Measurements from ENCODE around the gene PFDN1. TPM values are rescaled to one million over a fixed set of nuclear protein-coding genes. Genes with fewer than 3 reads are reported as not detected.

PFDN1 gene
- total RNA-seq, 1 donor from 2014 or later = 135 TPM

DNA sequence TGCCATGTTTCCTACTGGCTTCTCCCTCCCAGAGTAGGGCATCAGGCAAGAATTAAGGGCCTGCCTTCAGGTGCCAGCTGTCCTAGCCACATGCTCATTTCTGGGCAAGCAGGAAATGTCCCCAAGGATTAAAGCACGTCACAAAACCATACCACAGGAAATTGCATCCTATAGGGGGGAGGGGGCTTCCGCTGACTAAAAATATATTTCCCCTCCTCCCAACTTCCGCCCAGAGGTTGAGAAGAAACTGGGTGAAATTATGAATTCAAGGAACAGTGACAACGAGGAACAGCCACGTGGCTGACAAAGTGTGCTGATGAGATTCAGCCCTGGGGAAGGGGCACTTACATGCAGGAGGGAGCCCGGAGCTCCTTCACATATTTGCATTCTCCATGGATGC is 39.4 kb upstream of the PFDN1 start:
- H3K9me3 ChIP-seq = no peaks in the 10 kb centered on the region
- no peak overlapping the region for H3K4me3 ChIP-seq
- H3K36me3 ChIP-seq = no peaks in the 10 kb centered on the region
- H3K27ac ChIP-seq = peak overlapping the region; percentile 42 to 49
- DNase-seq (ENCODE audit: low spot score in 2 of 2) = peak in 1 of 2 donors; percentile 70
- TF ChIP-seq, protein P1, sequence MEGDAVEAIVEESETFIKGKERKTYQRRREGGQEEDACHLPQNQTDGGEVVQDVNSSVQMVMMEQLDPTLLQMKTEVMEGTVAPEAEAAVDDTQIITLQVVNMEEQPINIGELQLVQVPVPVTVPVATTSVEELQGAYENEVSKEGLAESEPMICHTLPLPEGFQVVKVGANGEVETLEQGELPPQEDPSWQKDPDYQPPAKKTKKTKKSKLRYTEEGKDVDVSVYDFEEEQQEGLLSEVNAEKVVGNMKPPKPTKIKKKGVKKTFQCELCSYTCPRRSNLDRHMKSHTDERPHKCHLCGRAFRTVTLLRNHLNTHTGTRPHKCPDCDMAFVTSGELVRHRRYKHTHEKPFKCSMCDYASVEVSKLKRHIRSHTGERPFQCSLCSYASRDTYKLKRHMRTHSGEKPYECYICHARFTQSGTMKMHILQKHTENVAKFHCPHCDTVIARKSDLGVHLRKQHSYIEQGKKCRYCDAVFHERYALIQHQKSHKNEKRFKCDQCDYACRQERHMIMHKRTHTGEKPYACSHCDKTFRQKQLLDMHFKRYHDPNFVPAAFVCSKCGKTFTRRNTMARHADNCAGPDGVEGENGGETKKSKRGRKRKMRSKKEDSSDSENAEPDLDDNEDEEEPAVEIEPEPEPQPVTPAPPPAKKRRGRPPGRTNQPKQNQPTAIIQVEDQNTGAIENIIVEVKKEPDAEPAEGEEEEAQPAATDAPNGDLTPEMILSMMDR (IDR thresholded peaks at IDR 0.05) = no peak
- intact Hi-C loops (cut with DNase I) = no loop called here
- no peaks in the 10 kb centered on the region for H3K27me3 ChIP-seq
- peaks cover 6 to 35% of the 10 kb centered on the region in 2 donors for H3K4me1 ChIP-seq

DNA sequence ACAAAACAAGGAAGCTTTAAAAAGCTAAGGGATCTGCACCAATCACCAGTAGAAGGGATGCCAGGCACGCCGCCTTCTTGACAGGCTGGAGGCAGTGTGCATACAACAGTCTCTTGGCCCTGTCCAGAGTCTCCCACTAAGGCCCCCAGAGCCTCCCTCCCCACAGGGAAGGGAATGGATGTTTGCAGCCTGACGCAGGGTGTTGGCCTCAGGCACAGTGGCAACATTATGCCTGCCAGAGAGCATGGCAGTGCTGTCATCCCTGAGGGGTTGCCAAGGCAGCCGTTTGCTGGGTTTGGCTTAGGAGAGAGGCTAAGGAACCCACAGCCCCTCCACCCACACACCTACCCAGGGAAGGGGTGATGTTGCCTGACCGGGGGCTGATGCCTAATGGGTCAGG is 38.7 kb upstream of the PFDN1 start:
- no peaks in the 10 kb centered on the region for H3K9me3 ChIP-seq
- intact Hi-C loops (cut with DNase I) = no loop called here
- TF ChIP-seq, protein P1 (IDR thresholded peaks at IDR 0.05) = no peak
- H3K27ac ChIP-seq = peak overlapping the region; percentile 42 to 49
- H3K27me3 ChIP-seq = no peaks in the 10 kb centered on the region
- no peaks in the 10 kb centered on the region for H3K36me3 ChIP-seq
- H3K4me3 ChIP-seq = peak overlapping the region in 1 of 2 donors; percentile 13
- DNase-seq (ENCODE audit: low spot score in 2 of 2) = peak; percentile 58 to 91
- H3K4me1 ChIP-seq = peaks cover 6 to 38% of the 10 kb centered on the region in 2 donors

DNA sequence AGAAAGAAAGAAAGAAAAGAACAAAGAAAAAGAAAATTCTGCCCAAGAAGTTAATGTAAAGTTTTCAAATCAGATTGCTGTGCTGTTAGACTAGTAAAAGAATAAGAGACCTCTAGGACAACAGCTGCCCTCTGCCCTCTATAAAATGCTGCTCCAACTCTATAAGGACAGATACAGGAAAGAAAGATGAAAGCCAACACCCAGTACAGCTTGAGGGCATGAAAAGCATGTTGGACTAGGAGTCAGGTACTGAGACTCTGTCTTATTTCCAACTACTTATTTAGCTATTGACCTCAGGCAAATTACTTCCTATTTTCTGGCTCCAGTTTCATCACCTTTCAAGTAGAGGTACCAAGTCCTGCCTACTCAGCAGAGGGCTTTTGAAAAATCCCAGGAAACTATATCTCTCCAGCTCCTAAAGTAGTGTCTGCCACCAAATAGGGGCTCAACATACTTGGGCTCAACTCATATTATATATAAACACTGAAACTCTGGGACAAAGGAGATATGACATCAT is 37.8 kb upstream of the PFDN1 start:
- H3K4me1 ChIP-seq = peaks cover 6 to 48% of the 10 kb centered on the region in 2 donors
- no peaks in the 10 kb centered on the region for H3K27me3 ChIP-seq
- H3K4me3 ChIP-seq = no peak overlapping the region
- TF ChIP-seq, protein P1 (IDR thresholded peaks at IDR 0.05) = no peak
- intact Hi-C loops (cut with DNase I) = no loop called here
- no peaks in the 10 kb centered on the region for H3K36me3 ChIP-seq
- peak overlapping the region in 1 of 2 donors; percentile 49 for H3K27ac ChIP-seq
- H3K9me3 ChIP-seq = no peaks in the 10 kb centered on the region
- no peak for DNase-seq (ENCODE audit: low spot score in 2 of 2)

DNA sequence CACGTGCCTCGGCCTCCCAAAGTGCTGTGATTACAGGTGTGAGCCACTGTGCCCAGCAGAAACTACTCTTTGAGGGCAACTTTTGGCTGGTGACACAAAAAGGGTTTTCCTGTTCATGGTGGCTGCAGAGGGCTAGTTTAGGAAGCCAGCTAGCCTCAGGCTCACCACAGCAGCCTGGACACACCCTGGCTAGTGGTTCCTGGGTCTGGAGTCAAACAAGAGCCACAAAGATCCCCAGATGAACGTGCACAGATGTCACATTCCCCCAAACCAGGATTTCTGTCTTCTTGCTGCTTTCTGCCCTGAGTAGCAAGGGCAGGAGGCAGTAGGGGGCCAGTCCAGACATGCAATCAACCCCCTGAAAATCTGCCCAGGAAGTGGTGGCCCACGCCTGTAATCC is 36.7 kb upstream of the PFDN1 start:
- Histone ChIP-seq H3K4me1 (peaks cover 6 to 39% of the 10 kb centered on the region in 2 donors), H3K9me3 (no peaks in the 10 kb centered on the region), H3K27ac (no peak overlapping the region), H3K27me3 (no peaks in the 10 kb centered on the region), H3K4me3 (no peak overlapping the region), H3K36me3 (no peaks in the 10 kb centered on the region)
- intact Hi-C loops (cut with DNase I) = no loop called here
- DNase-seq (ENCODE audit: low spot score in 2 of 2) = no peak
- TF ChIP-seq, protein P1 (IDR thresholded peaks at IDR 0.05) = no peak

DNA sequence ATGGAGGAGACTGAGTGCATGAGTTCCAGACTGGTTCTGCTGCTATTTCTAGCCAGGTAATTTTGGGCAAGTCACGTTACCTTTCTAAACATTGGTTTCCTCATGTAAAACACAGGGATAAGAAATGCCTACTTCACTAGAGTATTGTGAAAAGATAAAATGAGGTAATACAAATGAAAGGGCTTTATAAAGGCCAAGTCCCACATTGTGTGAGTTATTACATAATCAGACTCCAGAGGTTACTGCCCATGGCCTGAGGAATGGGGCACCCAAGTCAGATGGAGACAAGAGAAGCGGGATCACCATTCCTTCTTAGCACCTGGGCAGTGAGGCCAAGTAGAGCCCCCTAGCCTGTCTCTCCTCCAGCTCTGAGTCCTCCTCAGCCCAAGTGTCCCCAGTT is 36.0 kb upstream of the PFDN1 start:
- intact Hi-C loops (cut with DNase I) = no loop called here
- Histone ChIP-seq H3K9me3 (no peaks in the 10 kb centered on the region), H3K27me3 (no peaks in the 10 kb centered on the region), H3K4me1 (peaks cover 6 to 39% of the 10 kb centered on the region in 2 donors), H3K27ac (no peak overlapping the region), H3K4me3 (no peak overlapping the region), H3K36me3 (peaks cover 0 to 3% of the 10 kb centered on the region in 2 donors)
- no peak for DNase-seq (ENCODE audit: low spot score in 2 of 2)
- TF ChIP-seq, protein P1 (IDR thresholded peaks at IDR 0.05) = no peak

DNA sequence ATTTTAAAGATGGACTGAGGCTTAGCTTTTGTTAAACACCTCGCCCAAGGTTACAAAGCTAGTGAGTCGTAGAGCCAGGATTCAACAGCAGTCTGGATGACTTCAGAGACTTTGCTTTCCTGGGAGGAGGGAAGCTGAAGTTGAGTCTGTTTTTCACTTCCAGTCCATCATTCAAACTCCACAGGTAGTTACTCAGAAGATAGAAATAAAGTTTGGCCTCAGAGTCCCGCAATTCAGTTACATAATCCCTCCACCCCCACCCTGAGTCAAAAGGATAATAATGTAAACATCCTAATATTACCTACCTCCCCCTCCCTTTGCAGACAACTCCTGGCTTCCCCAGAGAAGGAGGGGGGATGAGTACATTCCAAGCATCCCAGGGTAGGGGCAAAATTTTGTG is 35.4 kb upstream of the PFDN1 start:
- DNase-seq (ENCODE audit: low spot score in 2 of 2) = no peak
- Histone ChIP-seq H3K4me3 (no peak overlapping the region), H3K4me1 (peaks cover 6 to 39% of the 10 kb centered on the region in 2 donors), H3K27me3 (no peaks in the 10 kb centered on the region), H3K27ac (no peak overlapping the region), H3K36me3 (peaks cover 3 to 7% of the 10 kb centered on the region in 2 donors), H3K9me3 (no peaks in the 10 kb centered on the region)
- TF ChIP-seq, protein P1 (IDR thresholded peaks at IDR 0.05) = no peak
- intact Hi-C loops (cut with DNase I) = no loop called here
